Stomach (tissue), 4 donors: ENCODE results near the gene MCTP2.

ENCODE experiments used
- CTCF ChIP-seq, 7 experiments: fragments of 450-650 bp in 4 of 7; fragments of 200-600 bp in 3 of 7; sonication (generic) in 3 of 7; IDR thresholded peaks; one replicate each; pipeline ENCODE4 v1.5.1; 2016 to 2019; ENCODE audit warnings: antibody characterized with exemption in 7 of 7, control low read depth in 2 of 7, mild to moderate bottlenecking in 1 of 7
- EP300 ChIP-seq: sonication (generic); formaldehyde crosslinking; IDR thresholded peaks from one replicate; pipeline ENCODE4 v1.6.1; 2017; ENCODE audit warnings: antibody characterized with exemption
- POLR2A ChIP-seq, 4 donors: fragments of 450-650 bp; IDR thresholded peaks; one replicate each; pipeline ENCODE4 v1.6.1; 2016; ENCODE audit warnings: antibody characterized with exemption in 4 of 4, control low read depth in 2 of 4, mild to moderate bottlenecking in 1 of 4, moderate library complexity in 1 of 4
- POLR2AphosphoS5 ChIP-seq, 3 donors: sonication (generic); formaldehyde crosslinking; IDR thresholded peaks; one replicate each; pipeline ENCODE4 v1.6.1; 2016; ENCODE audit warnings: antibody characterized with exemption in 3 of 3

GRCh38 chr15:94417501-94418293, 186.3 kb downstream of the MCTP2 start:
- TF ChIP-seq CTCF (IDR thresholded peaks at IDR 0.05) (no peak), POLR2AphosphoS5 (IDR thresholded peaks at IDR 0.05) (no peak), POLR2A (IDR thresholded peaks at IDR 0.05) (no peak), EP300 (no peak)
